Inflammatory macrophage treated with lipopolysaccharide for 1 hour (primary cell): ENCODE data around the gene LAMA2.

Experiments
- DNase-seq, 2 donors: peaks; one replicate each; pipeline ENCODE4 v3.0.0-alpha.2; 2020 to 2022

The LAMA2 gene

GRCh38 chr6:129546702-129547101 is 663.8 kb downstream of the LAMA2 start:
- no peak for DNase-seq

GRCh38 chr6:129551486-129551885 is 668.5 kb downstream of the LAMA2 start:
- DNase-seq: no peak

GRCh38 chr6:129552413-129552812 is 669.5 kb downstream of the LAMA2 start:
- DNase-seq: no peak

- DNase-seq: no peak
These were observed 672.4 kb downstream of the LAMA2 start for GRCh38 chr6:129555206-129555832.

- DNase-seq: no peak
These were observed 675.3 kb downstream of the LAMA2 start for GRCh38 chr6:129558248-129558647.

GRCh38 chr6:129565366-129565765 is 682.4 kb downstream of the LAMA2 start:
- no peak for DNase-seq

- DNase-seq: no peak
These were observed 682.9 kb downstream of the LAMA2 start for GRCh38 chr6:129565811-129566210.
